ENCODE data around the gene CDH12.

Gene CDH12

DNA sequence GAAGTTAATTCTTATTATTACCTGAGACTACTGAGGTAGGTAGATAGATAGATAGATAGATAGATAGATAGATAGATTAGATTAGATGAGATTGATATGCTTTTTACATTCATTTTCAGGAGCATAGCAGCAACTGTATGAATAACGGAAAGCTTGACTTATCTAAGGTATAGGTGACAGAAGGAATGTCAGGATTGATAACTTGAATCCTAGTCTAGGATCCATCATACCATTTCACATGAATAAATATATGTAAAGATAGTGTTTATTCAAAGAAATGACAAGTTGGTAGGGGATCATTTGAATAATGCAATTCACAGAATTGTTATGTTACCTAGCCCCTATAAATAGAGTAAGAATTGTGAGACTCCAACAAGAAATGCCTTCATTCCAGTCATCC lies 1008.2 kb downstream of the CDH12 start:
- Histone ChIP-seq H3K4me3 (ENCODE audit: insufficient read depth, low read depth, low read length) (no peak overlapping the region), H3K4me1 (ENCODE audit: control insufficient read depth, insufficient read depth, low read length) (no peaks in the 10 kb centered on the region), H3K36me3 (ENCODE audit: control insufficient read depth, insufficient read depth, low read length) (no peaks in the 10 kb centered on the region), H3K9me3 (ENCODE audit: control insufficient read depth, low read length) (no peaks in the 10 kb centered on the region), H3K27me3 (ENCODE audit: control insufficient read depth, insufficient read depth, low read length, poor library complexity, severe bottlenecking) (no peaks in the 10 kb centered on the region), H3K27ac (ENCODE audit: insufficient read depth, low read depth, low read length, poor library complexity, severe bottlenecking) (no peak overlapping the region)
- 100% methylated on average over 1 of the region's 1 CpG for WGBS, 2 experiments

DNA sequence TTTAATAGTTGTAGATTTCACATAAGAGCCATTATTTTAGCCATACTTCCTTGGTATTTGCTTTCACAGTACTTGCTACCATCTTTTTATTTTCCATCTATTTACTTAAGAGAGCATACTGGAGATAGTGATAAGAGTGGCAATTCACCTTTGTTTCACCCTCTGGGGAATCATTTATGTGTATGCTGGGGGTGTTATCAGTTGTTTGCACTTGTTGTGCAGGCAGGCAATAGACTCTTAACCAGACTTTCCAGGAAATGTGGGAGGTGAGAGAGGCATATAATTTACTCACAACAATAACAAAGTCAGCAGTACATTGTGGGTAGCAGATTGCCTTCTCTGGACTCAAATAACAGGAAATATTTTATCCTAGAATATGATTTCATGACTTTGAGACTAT lies 1018.3 kb downstream of the CDH12 start:
- H3K4me1 ChIP-seq (ENCODE audit: control insufficient read depth, insufficient read depth, low read length): no peaks in the 10 kb centered on the region
- no peaks in the 10 kb centered on the region for H3K36me3 ChIP-seq (ENCODE audit: control insufficient read depth, insufficient read depth, low read length)
- H3K27me3 ChIP-seq (ENCODE audit: control insufficient read depth, insufficient read depth, low read length, poor library complexity, severe bottlenecking): no peaks in the 10 kb centered on the region
- no peaks in the 10 kb centered on the region for H3K9me3 ChIP-seq (ENCODE audit: control insufficient read depth, low read length)
- no peak overlapping the region for H3K27ac ChIP-seq (ENCODE audit: insufficient read depth, low read depth, low read length, poor library complexity, severe bottlenecking)
- H3K4me3 ChIP-seq (ENCODE audit: insufficient read depth, low read depth, low read length): no peak overlapping the region

DNA sequence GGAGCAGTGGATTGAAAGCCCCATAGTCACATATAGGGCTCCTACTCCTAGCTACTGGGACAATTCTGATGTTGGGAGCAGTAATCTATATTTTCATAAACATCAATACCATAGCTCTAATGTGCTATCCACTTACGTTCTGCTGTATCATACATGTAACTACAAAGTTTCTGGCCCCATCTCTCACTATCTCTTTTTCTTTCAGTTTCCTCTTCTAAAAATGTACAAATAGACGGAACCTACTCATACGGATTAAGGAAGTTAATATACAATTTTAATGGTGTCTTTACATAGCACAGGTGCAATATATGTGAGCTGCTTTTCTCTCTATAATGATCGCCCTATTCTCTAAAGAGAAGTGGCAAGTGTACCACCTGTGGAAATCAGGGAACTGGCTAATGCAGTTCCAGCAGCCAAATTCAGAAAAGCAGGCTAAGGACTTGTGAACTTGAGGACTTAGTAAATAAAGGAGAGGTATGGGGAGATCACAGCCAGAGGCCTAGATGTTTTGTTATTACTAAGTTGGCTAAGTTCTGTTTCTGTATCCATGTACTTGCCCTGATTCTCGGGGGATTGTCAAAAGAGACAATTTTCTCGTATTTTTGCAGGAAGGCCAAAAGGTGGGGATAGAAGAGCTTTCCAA lies 1021.9 kb downstream of the CDH12 start:
- WGBS, 2 experiments: 96 to 97% methylated on average over 4 to 6 of the region's 6 CpGs
- Histone ChIP-seq H3K4me3 (ENCODE audit: insufficient read depth, low read depth, low read length) (no peak overlapping the region), H3K4me1 (ENCODE audit: control insufficient read depth, insufficient read depth, low read length) (no peaks in the 10 kb centered on the region), H3K27me3 (ENCODE audit: control insufficient read depth, insufficient read depth, low read length, poor library complexity, severe bottlenecking) (no peaks in the 10 kb centered on the region), H3K36me3 (ENCODE audit: control insufficient read depth, insufficient read depth, low read length) (no peaks in the 10 kb centered on the region), H3K27ac (ENCODE audit: insufficient read depth, low read depth, low read length, poor library complexity, severe bottlenecking) (no peak overlapping the region), H3K9me3 (ENCODE audit: control insufficient read depth, low read length) (no peaks in the 10 kb centered on the region)

DNA sequence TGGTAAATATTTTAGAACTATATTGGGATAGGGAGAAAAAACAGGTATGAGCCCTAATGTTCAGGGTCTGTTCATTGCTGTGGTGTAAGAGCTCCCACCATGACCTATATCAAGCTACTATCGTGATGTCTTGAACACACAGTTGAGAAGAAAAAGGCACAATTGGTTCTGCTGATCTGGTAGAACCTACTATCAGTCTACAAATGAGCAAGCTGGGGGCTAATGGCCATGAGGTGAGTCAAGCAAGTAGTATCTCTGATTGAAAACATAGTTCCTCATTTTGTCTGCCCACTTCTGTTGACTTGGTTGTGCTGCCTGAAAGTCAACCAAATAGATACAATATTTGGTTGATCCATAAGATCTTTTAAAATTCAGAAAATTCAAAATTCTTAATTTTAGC lies 1026.3 kb downstream of the CDH12 start:
- Histone ChIP-seq H3K27me3 (ENCODE audit: control insufficient read depth, insufficient read depth, low read length, poor library complexity, severe bottlenecking) (no peaks in the 10 kb centered on the region), H3K36me3 (ENCODE audit: control insufficient read depth, insufficient read depth, low read length) (no peaks in the 10 kb centered on the region), H3K9me3 (ENCODE audit: control insufficient read depth, low read length) (no peaks in the 10 kb centered on the region), H3K4me3 (ENCODE audit: insufficient read depth, low read depth, low read length) (no peak overlapping the region), H3K27ac (ENCODE audit: insufficient read depth, low read depth, low read length, poor library complexity, severe bottlenecking) (no peak overlapping the region), H3K4me1 (ENCODE audit: control insufficient read depth, insufficient read depth, low read length) (no peaks in the 10 kb centered on the region)
- WGBS, 2 experiments: 89 to 93% methylated on average over 1 of the region's 1 CpG

DNA sequence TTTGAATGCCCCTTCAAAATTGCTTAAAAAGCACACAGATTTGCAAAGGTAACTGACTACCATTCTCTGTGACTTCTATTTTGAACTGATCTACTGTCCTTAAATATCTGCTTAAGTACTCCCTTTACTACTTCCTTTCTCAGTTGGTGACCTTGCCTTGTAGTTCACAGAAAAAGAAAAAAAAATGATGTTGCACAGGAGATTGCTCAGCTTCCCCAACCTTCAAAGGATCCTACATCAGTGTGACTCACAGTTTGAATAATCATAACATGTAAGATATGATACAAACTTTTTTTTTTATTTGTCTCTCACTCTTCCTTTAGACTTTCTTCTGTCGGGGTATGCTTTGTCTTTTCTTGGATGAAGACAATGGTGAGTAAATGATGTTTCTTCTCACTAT lies 1029.6 kb downstream of the CDH12 start:
- H3K27ac ChIP-seq (ENCODE audit: insufficient read depth, low read depth, low read length, poor library complexity, severe bottlenecking): no peak overlapping the region
- no CpG with 5 or more reads among the region's 1 CpG for WGBS, 2 experiments
- no peaks in the 10 kb centered on the region for H3K9me3 ChIP-seq (ENCODE audit: control insufficient read depth, low read length)

DNA sequence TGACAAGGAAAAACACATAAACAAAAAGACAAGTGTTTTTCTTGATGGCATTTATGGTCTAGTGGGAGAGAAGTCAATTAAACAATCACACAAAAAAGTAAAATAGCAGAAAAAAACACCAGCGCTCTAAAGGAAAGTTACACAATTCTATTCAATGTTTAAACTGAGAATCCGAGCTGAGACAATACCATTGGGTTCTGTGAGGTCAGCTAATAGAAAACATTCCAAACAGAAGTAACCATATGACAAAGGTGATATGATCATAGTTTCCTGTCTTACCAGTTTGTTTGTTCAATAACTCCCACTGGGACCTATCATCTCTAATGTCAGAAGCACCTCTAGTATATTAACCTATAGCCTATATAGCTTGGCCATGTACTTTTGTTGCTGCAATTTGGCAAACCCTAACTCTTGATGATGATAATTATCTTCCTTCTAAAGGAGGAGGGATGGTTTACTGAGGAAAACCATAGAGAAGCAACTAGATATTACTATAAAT lies 1030.0 kb downstream of the CDH12 start:
- Histone ChIP-seq H3K4me3 (ENCODE audit: insufficient read depth, low read depth, low read length) (no peak overlapping the region), H3K9me3 (ENCODE audit: control insufficient read depth, low read length) (no peaks in the 10 kb centered on the region), H3K27ac (ENCODE audit: insufficient read depth, low read depth, low read length, poor library complexity, severe bottlenecking) (no peak overlapping the region), H3K36me3 (ENCODE audit: control insufficient read depth, insufficient read depth, low read length) (no peaks in the 10 kb centered on the region), H3K27me3 (ENCODE audit: control insufficient read depth, insufficient read depth, low read length, poor library complexity, severe bottlenecking) (no peaks in the 10 kb centered on the region), H3K4me1 (ENCODE audit: control insufficient read depth, insufficient read depth, low read length) (no peaks in the 10 kb centered on the region)
- WGBS, 2 experiments: 88 to 90% methylated on average over 2 of the region's 2 CpGs

More for the DNA sequence above, 1029.6 kb downstream of the CDH12 start:
- no peaks in the 10 kb centered on the region for H3K27me3 ChIP-seq (ENCODE audit: control insufficient read depth, insufficient read depth, low read length, poor library complexity, severe bottlenecking)
- H3K4me1 ChIP-seq (ENCODE audit: control insufficient read depth, insufficient read depth, low read length): no peaks in the 10 kb centered on the region
- no peak overlapping the region for H3K4me3 ChIP-seq (ENCODE audit: insufficient read depth, low read depth, low read length)
- no peaks in the 10 kb centered on the region for H3K36me3 ChIP-seq (ENCODE audit: control insufficient read depth, insufficient read depth, low read length)

DNA sequence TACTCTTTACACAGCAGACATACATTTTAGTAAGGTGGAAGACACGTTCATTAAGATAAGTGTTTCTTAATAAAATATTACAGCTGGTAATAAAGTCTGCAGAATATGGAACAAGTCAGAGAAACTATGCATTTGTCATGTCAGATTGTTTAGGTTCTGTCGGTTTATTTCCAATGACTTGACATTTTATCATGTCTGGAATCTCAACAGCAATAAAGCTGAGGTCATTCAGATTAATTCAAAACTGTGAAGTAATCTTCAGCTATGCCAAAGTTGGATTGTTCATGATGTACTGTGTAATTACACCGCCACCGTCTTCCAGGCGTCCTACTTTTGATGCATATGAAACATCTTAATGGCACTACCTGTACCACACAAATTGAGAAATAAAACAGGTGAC lies 1032.6 kb downstream of the CDH12 start:
- no peak overlapping the region for H3K27ac ChIP-seq (ENCODE audit: insufficient read depth, low read depth, low read length, poor library complexity, severe bottlenecking)
- no peaks in the 10 kb centered on the region for H3K4me1 ChIP-seq (ENCODE audit: control insufficient read depth, insufficient read depth, low read length)
- 83 to 91% methylated on average over 4 to 5 of the region's 5 CpGs for WGBS, 2 experiments
- H3K36me3 ChIP-seq (ENCODE audit: control insufficient read depth, insufficient read depth, low read length): no peaks in the 10 kb centered on the region
- H3K9me3 ChIP-seq (ENCODE audit: control insufficient read depth, low read length): no peaks in the 10 kb centered on the region
- no peak overlapping the region for H3K4me3 ChIP-seq (ENCODE audit: insufficient read depth, low read depth, low read length)
- no peaks in the 10 kb centered on the region for H3K27me3 ChIP-seq (ENCODE audit: control insufficient read depth, insufficient read depth, low read length, poor library complexity, severe bottlenecking)

DNA sequence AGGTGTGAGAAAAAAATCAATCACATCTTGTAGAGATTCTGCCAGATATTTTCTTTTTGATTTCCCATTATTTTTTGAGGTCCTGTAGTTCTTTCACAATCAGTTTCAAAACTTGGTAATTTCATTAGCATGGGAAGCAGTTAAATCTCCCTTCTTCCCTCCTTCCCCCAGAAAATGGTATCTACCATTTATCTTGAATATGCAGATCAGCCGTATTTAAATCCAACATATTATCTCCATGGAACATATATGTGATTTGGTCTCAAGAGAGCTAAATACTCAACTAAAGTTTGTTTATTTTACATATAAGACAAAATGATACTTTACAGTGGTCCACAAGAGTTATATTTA lies 1034.8 kb downstream of the CDH12 start:
- no peak overlapping the region for H3K4me3 ChIP-seq (ENCODE audit: insufficient read depth, low read depth, low read length)
- no peaks in the 10 kb centered on the region for H3K9me3 ChIP-seq (ENCODE audit: control insufficient read depth, low read length)
- no peaks in the 10 kb centered on the region for H3K4me1 ChIP-seq (ENCODE audit: control insufficient read depth, insufficient read depth, low read length)
- H3K27me3 ChIP-seq (ENCODE audit: control insufficient read depth, insufficient read depth, low read length, poor library complexity, severe bottlenecking): no peaks in the 10 kb centered on the region
- H3K27ac ChIP-seq (ENCODE audit: insufficient read depth, low read depth, low read length, poor library complexity, severe bottlenecking): no peak overlapping the region
- no peaks in the 10 kb centered on the region for H3K36me3 ChIP-seq (ENCODE audit: control insufficient read depth, insufficient read depth, low read length)
- no CpG with 5 or more reads among the region's 1 CpG for WGBS, 2 experiments

DNA sequence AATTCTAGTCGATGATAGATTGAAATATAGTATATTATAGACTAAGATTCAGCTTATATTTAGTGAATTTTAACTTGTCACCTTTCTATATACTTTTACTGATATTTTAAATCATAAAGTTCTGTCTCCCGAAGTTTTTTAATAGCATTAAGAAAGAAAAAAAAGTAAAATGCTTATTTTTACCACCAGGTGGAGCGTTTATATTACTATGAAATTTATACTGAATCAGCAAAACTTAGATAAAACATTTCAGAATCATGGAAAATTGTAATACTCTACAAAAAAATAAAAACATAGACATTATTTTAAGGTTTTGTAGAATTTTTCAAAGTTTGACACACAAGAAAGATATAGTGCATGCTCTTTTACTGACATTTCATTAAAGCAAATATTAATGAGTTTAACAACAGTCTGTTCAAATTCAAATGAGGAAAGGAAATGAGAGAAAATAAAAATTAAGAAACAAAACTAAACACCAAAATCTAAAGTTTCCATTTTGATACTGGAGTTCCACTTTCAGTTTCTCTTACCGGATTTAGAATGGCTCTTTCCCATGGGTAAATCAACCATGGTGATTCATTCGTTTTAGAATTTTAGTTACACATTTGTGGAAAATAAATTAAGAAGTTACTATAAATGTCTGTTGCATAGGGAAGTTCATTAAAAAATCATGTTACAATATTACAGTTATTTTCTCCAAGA lies 1035.3 kb downstream of the CDH12 start:
- Histone ChIP-seq H3K27me3 (ENCODE audit: control insufficient read depth, insufficient read depth, low read length, poor library complexity, severe bottlenecking) (no peaks in the 10 kb centered on the region), H3K9me3 (ENCODE audit: control insufficient read depth, low read length) (no peaks in the 10 kb centered on the region), H3K36me3 (ENCODE audit: control insufficient read depth, insufficient read depth, low read length) (no peaks in the 10 kb centered on the region), H3K4me3 (ENCODE audit: insufficient read depth, low read depth, low read length) (no peak overlapping the region), H3K4me1 (ENCODE audit: control insufficient read depth, insufficient read depth, low read length) (no peaks in the 10 kb centered on the region), H3K27ac (ENCODE audit: insufficient read depth, low read depth, low read length, poor library complexity, severe bottlenecking) (no peak overlapping the region)
- 92 to 94% methylated on average over 1 to 2 of the region's 5 CpGs for WGBS, 2 experiments

DNA sequence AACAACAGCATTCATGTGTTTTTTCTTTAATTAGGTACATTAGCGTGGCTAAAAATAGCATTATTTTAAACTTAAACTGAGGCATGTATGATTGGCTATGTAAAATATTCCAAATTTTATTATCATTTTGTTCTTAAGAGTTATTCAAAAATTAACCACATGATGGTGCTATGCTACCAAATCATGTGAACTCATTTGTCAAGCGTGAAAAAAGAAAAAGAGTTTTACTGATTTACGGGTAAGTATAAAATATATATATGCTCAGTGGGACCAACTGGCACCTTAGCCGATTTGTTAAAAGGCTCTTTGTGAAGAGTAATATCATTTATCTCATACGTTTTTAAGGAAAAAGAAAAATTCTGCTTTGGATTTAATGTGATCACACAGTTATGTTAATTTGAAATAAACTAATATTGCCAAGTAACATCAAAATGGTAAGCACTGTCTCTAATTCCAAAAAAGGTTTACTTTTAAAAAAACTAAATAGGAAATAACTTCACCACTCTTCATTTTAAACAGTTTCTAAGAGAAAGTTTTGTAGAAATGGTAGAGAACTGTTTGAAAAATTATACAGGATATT lies 1042.3 kb downstream of the CDH12 start:
- WGBS, 2 experiments: 51 to 64% methylated on average over 2 to 3 of the region's 5 CpGs
- Histone ChIP-seq H3K4me3 (ENCODE audit: insufficient read depth, low read depth, low read length) (no peak overlapping the region), H3K36me3 (ENCODE audit: control insufficient read depth, insufficient read depth, low read length) (no peaks in the 10 kb centered on the region), H3K27ac (ENCODE audit: insufficient read depth, low read depth, low read length, poor library complexity, severe bottlenecking) (no peak overlapping the region), H3K4me1 (ENCODE audit: control insufficient read depth, insufficient read depth, low read length) (no peaks in the 10 kb centered on the region), H3K27me3 (ENCODE audit: control insufficient read depth, insufficient read depth, low read length, poor library complexity, severe bottlenecking) (no peaks in the 10 kb centered on the region), H3K9me3 (ENCODE audit: control insufficient read depth, low read length) (no peaks in the 10 kb centered on the region)

Data from ectodermal cell (in vitro differentiated cells).